Hepatocyte (in vitro differentiated cells): ENCODE data around the gene MINDY4.

Source experiments
- EZH2phosphoT487 ChIP-seq: fragments of 200-600 bp; sonication (generic); IDR thresholded peaks from one replicate; pipeline ENCODE4 v1.6.1; 2018; ENCODE audit warnings: antibody characterized with exemption, mild to moderate bottlenecking, low read depth, moderate library complexity; ENCODE audit not compliant: unreplicated experiment, severe bottlenecking
- TF ChIP-seq, protein P1 (sequence below): fragments of 200-600 bp; sonication (generic); IDR thresholded peaks from 2 replicates; pipeline ENCODE4 v1.5.1; 2016; ENCODE audit warnings: antibody characterized with exemption, mild to moderate bottlenecking; ENCODE audit not compliant: poor library complexity

DNA sequence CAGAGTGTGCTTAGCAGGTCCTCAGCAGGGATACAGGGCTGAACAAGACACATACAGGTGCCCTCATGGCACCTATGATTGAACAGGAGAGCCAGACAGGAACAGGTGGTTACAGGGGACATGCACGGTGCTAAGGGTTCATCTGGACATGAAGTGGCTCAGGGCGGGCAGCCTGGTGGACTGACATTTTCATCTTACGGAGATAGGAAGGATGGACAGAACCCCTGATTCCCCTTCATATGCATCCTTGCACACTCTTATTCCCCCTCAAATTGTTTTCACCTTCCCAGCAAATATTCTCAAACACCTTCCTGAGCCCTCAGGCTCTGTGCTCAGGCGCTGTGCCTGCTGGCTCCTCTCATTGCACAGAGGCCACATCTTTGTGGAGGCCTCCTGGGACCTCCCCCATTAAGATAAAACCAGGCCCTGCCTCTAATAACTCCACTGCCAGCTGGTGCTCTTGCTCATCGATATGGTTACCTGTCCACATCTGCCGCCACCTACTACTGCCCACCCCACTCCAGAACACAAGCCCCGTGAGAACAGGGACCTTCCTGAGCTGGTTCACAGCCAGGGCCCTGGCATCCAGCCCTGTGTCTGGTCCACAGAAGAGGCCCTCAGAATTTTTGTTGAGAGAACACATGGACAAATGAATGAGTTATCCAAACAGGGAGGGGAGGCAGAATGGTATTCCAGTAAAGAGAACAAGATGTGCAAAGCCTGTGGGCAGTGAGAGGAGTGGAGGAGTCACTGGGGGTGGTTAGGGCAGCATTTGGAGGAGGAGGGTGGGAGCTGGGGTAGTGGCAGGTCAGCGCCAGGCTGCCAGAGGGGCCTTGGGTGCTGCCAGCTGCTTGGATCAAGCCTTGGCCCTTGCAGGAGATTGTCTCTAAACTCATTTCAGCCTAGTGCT is 71.6 kb downstream of the MINDY4 start:
- TF ChIP-seq, protein P1, sequence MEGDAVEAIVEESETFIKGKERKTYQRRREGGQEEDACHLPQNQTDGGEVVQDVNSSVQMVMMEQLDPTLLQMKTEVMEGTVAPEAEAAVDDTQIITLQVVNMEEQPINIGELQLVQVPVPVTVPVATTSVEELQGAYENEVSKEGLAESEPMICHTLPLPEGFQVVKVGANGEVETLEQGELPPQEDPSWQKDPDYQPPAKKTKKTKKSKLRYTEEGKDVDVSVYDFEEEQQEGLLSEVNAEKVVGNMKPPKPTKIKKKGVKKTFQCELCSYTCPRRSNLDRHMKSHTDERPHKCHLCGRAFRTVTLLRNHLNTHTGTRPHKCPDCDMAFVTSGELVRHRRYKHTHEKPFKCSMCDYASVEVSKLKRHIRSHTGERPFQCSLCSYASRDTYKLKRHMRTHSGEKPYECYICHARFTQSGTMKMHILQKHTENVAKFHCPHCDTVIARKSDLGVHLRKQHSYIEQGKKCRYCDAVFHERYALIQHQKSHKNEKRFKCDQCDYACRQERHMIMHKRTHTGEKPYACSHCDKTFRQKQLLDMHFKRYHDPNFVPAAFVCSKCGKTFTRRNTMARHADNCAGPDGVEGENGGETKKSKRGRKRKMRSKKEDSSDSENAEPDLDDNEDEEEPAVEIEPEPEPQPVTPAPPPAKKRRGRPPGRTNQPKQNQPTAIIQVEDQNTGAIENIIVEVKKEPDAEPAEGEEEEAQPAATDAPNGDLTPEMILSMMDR: no peak
- TF ChIP-seq EZH2phosphoT487: no peak
